Tibial nerve (tissue), 4 donors: ENCODE measurements around the gene OXSM.

ENCODE experiments used
- EP300 ChIP-seq, 2 donors: sonication (generic); formaldehyde crosslinking; IDR thresholded peaks; one replicate each; pipeline ENCODE4 v1.6.1; 2017; ENCODE audit warnings: antibody characterized with exemption in 2 of 2, mild to moderate bottlenecking in 1 of 2
- POLR2A ChIP-seq, 2 donors: fragments of 450-650 bp; IDR thresholded peaks; one replicate each; pipeline ENCODE4 v1.6.1; 2017; ENCODE audit warnings: antibody characterized with exemption in 2 of 2, mild to moderate bottlenecking in 2 of 2, moderate library complexity in 2 of 2
- TF ChIP-seq, protein P1 (sequence below), 5 experiments: fragments of 200-600 bp in 3 of 5; fragments of 450-650 bp in 2 of 5; sonication (generic) in 3 of 5; IDR thresholded peaks; one replicate each; pipeline ENCODE4 v1.5.1; 2016 to 2019; ENCODE audit warnings: antibody characterized with exemption in 5 of 5, mild to moderate bottlenecking in 3 of 5, moderate library complexity in 2 of 5

DNA sequence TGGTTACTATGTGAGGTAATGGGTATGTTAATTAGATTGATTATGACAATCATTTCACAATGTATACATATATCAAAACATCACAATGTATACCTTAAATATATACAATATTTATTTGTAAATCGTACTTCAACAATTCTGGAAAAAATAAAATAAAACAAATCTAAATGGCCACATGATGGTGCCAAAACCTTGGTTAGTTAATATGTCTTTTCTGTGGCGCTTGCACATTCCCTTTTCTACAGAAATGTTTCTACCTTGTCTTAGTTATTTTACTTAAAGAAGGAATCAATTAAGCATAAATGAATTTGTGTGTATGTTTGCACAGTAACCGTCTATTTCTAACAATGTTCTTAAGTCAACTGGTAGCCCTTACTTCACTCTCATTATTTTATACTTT is 53.4 kb downstream of the OXSM start:
- no peak for TF ChIP-seq POLR2A (IDR thresholded peaks at IDR 0.05)
- TF ChIP-seq, protein P1, sequence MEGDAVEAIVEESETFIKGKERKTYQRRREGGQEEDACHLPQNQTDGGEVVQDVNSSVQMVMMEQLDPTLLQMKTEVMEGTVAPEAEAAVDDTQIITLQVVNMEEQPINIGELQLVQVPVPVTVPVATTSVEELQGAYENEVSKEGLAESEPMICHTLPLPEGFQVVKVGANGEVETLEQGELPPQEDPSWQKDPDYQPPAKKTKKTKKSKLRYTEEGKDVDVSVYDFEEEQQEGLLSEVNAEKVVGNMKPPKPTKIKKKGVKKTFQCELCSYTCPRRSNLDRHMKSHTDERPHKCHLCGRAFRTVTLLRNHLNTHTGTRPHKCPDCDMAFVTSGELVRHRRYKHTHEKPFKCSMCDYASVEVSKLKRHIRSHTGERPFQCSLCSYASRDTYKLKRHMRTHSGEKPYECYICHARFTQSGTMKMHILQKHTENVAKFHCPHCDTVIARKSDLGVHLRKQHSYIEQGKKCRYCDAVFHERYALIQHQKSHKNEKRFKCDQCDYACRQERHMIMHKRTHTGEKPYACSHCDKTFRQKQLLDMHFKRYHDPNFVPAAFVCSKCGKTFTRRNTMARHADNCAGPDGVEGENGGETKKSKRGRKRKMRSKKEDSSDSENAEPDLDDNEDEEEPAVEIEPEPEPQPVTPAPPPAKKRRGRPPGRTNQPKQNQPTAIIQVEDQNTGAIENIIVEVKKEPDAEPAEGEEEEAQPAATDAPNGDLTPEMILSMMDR (IDR thresholded peaks at IDR 0.05): peak in 1 of 5 experiments; percentile 11
- no peak for TF ChIP-seq EP300 (IDR thresholded peaks at IDR 0.05)
